HCT116 (cell line): ENCODE measurements around the gene DHH. TPM values are rescaled to one million over a fixed set of nuclear protein-coding genes. Genes with fewer than 3 reads are reported as not detected.
A peak's percentile ranks its signal among the peaks of the same experiment; 100 is the strongest.

ENCODE experiments used
- ATAC-seq: fragments of 200-7000 bp; cut with Tn5 transposase; 2 replicates; pipeline ENCODE4 v1.9.1; 2020; ENCODE audit warnings: mild to moderate bottlenecking, moderate library complexity
- BruUV-seq: library from RNA; stranded (reverse); fragments of 400-500 nt; replicated peaks from 2 replicates; lab custom pipeline; 2021; lab: Mats Ljungman, UMichigan
- CTCF ChIA-PET: fragments of 300-600 bp; sonication (Branson Sonifier 250); formaldehyde crosslinking; loops from one replicate; lab custom pipeline; 2021; ENCODE audit warnings: antibody characterized with exemption; lab: Charles Lee
- POLR2A ChIA-PET: fragments of 300-600, 350-600 bp; sonication (Branson Sonifier 250); formaldehyde crosslinking; loops from one replicate; lab custom pipeline; 2021; ENCODE audit warnings: antibody characterized with exemption; lab: Charles Lee
- RAD21 ChIA-PET, 2 experiments: fragments of 300-600 bp; sonication (Branson Sonifier 250); formaldehyde crosslinking; loops; one replicate each; lab custom pipeline; 2023; ENCODE audit warnings: low total read pairs in 2 of 2; ENCODE audit not compliant: uncharacterized antibody in 2 of 2, unreplicated experiment in 2 of 2, low non-redundant PET in 1 of 2; lab: Charles Lee
- DNase-seq: peaks from one replicate; pipeline ENCODE4 v3.0.0-alpha.2; 2010; ENCODE audit warnings: low read depth, low spot score
- H2AFZ ChIP-seq: fragments of 200-600 bp; shearing (Covaris generic), sonication (generic); 2 replicates; pipeline ENCODE4 v1.6.1; 2017; ENCODE audit warnings: low read depth, mixed run types, mixed read lengths, antibody characterized with exemption, low read length; ENCODE audit not compliant: poor library complexity, severe bottlenecking
- H3K27ac ChIP-seq: 2 replicates; pipeline ENCODE4 v1.5.1; 2012; ENCODE audit warnings: low read depth, low read length
- H3K27me3 ChIP-seq: fragments of 200-600 bp; sonication (generic); 2 replicates; pipeline ENCODE4 v1.6.1; 2016; ENCODE audit warnings: mixed run types, low read length, mixed read lengths; ENCODE audit not compliant: insufficient read depth
- H3K36me3 ChIP-seq, 2 experiments: fragments of 200-500 bp in 1 of 2; fragments of 200-600 bp in 1 of 2; sonication (Bioruptor generic) in 1 of 2; sonication (generic) in 1 of 2; 2 replicates each; pipeline versions ENCODE4 v1.5.1 to v1.6.1; 2014 to 2016; ENCODE audit warnings: low read length in 2 of 2, inconsistent platforms in 1 of 2, mixed read lengths in 1 of 2, mixed run types in 1 of 2; ENCODE audit not compliant: insufficient read depth in 2 of 2, control insufficient read depth in 1 of 2
- H3K4me1 ChIP-seq, 2 experiments: fragments of 200-600 bp in 1 of 2; sonication (generic) in 1 of 2; 2 replicates each; pipeline versions ENCODE4 v1.5.1 to v1.6.1; 2012 to 2017; ENCODE audit warnings: low read length in 2 of 2, inconsistent platforms in 1 of 2, mild to moderate bottlenecking in 1 of 2, mixed read lengths in 1 of 2, mixed run types in 1 of 2, moderate library complexity in 1 of 2; ENCODE audit not compliant: insufficient read depth in 2 of 2, control insufficient read depth in 1 of 2
- H3K4me2 ChIP-seq: fragments of 200-600 bp; sonication (generic); 2 replicates; pipeline ENCODE4 v1.6.1; 2017; ENCODE audit warnings: mixed run types, low read length, mixed read lengths
- H3K4me3 ChIP-seq, 2 experiments: fragments of 200-600 bp in 1 of 2; sonication (generic) in 1 of 2; replicated peaks in 1 of 2; 2 replicates each; pipeline ENCODE4 v1.5.1; 2011 to 2016; ENCODE audit warnings: low read length in 2 of 2, control low read depth in 1 of 2, low read depth in 1 of 2, mild to moderate bottlenecking in 1 of 2, mixed read lengths in 1 of 2, mixed run types in 1 of 2
- H3K79me2 ChIP-seq: fragments of 200-600 bp; sonication (generic); 2 replicates; pipeline ENCODE4 v1.6.1; 2017; ENCODE audit warnings: mild to moderate bottlenecking, mixed run types, low read length, moderate library complexity, mixed read lengths; ENCODE audit not compliant: insufficient read depth
- H3K9ac ChIP-seq: fragments of 200-600 bp; sonication (generic); 2 replicates; pipeline ENCODE4 v1.6.1; 2016; ENCODE audit warnings: low read length, mixed read lengths
- H3K9me2 ChIP-seq: fragments of 200-600 bp; sonication (generic), shearing (Covaris generic); 2 replicates; pipeline ENCODE4 v1.6.1; 2017; ENCODE audit warnings: mixed run types, mild to moderate bottlenecking, moderate library complexity; ENCODE audit not compliant: insufficient read depth
- H3K9me3 ChIP-seq, 2 experiments: fragments of 200-500 bp in 1 of 2; fragments of 200-600 bp in 1 of 2; sonication (Bioruptor generic) in 1 of 2; sonication (generic) in 1 of 2; 2 replicates each; pipeline ENCODE4 v1.6.1; 2014 to 2017; ENCODE audit warnings: low read length in 2 of 2, mixed read lengths in 2 of 2, inconsistent platforms in 1 of 2, low read depth in 1 of 2, mild to moderate bottlenecking in 1 of 2, mixed run types in 1 of 2, moderate library complexity in 1 of 2; ENCODE audit not compliant: control insufficient read depth in 1 of 2, insufficient read depth in 1 of 2
- H4K20me1 ChIP-seq: fragments of 200-600 bp; sonication (generic), shearing (Covaris generic); 2 replicates; pipeline ENCODE4 v1.6.1; 2017; ENCODE audit warnings: mixed run types, mild to moderate bottlenecking, moderate library complexity; ENCODE audit not compliant: insufficient read depth
- CBX3 ChIP-seq: IDR thresholded peaks from 2 replicates; pipeline ENCODE4 v1.6.1; 2012; ENCODE audit warnings: low read depth
- CTCF ChIP-seq, 3 experiments: fragments of 200-600 bp in 1 of 3; sonication (generic) in 1 of 3; IDR thresholded peaks in 2 of 3; conservative IDR thresholded peaks in 1 of 3; 2 replicates each; pipeline ENCODE4 v1.5.1; 2012 to 2017; ENCODE audit warnings: low read depth in 2 of 3, low read length in 2 of 3, antibody characterized with exemption in 1 of 3, borderline replicate concordance in 1 of 3, control low read depth in 1 of 3, mild to moderate bottlenecking in 1 of 3, mixed read lengths in 1 of 3, mixed run types in 1 of 3, moderate library complexity in 1 of 3; ENCODE audit not compliant: insufficient read depth in 1 of 3
- ELF1 ChIP-seq: IDR thresholded peaks from 2 replicates; pipeline ENCODE4 v1.6.1; 2012; ENCODE audit warnings: low read depth, borderline replicate concordance
- EZH2 ChIP-seq: fragments of 200-600 bp; sonication (generic); IDR thresholded peaks from 2 replicates; pipeline ENCODE4 v1.6.1; 2017; ENCODE audit warnings: antibody characterized with exemption, mixed run types
- EZH2phosphoT487 ChIP-seq: fragments of 200-600 bp; IDR thresholded peaks from 2 replicates; pipeline ENCODE4 v1.6.1; 2018; ENCODE audit warnings: antibody characterized with exemption, borderline replicate concordance
- FOSL1 ChIP-seq: IDR thresholded peaks from 2 replicates; pipeline ENCODE4 v1.6.1; 2012; ENCODE audit warnings: low read depth
- JUND ChIP-seq: IDR thresholded peaks from 2 replicates; pipeline ENCODE4 v1.6.1; 2012
- MAX ChIP-seq: IDR thresholded peaks from 2 replicates; pipeline ENCODE4 v1.6.1; 2012
- POLR2AphosphoS5 ChIP-seq: IDR thresholded peaks from 2 replicates; pipeline ENCODE4 v1.6.1; 2011; ENCODE audit warnings: mild to moderate bottlenecking, low read depth, low read length, moderate library complexity
- RAD21 ChIP-seq: IDR thresholded peaks from 2 replicates; pipeline ENCODE4 v1.6.1; 2012; ENCODE audit warnings: low read depth, mild to moderate bottlenecking
- SP1 ChIP-seq: IDR thresholded peaks from 2 replicates; pipeline ENCODE4 v1.6.1; 2012; ENCODE audit warnings: low read depth
- SRF ChIP-seq: IDR thresholded peaks from 2 replicates; pipeline ENCODE4 v1.6.1; 2012; ENCODE audit warnings: low read depth
- TCF7L2 ChIP-seq: IDR thresholded peaks from 2 replicates; pipeline ENCODE4 v1.7.0; 2011; ENCODE audit warnings: borderline replicate concordance, inconsistent platforms; ENCODE audit not compliant: insufficient read depth, insufficient read length; ENCODE audit errors: extremely low read depth
- YY1 ChIP-seq: IDR thresholded peaks from 2 replicates; pipeline ENCODE4 v1.6.1; 2011; ENCODE audit warnings: low read length, low read depth, moderate library complexity, mild to moderate bottlenecking; ENCODE audit not compliant: insufficient replicate concordance; ENCODE audit errors: extremely low read depth
- intact Hi-C: fragments of 100-400 bp; cut with micrococcal nuclease; formaldehyde crosslinking; loops from 2 replicates; pipeline ENCODE4 v1.10.0; 2022
- total RNA-seq: library from RNA; stranded (reverse); gene quantifications from one replicate; pipeline ENCODE4 v1.2.1, GENCODE V29; 2021; ENCODE audit not compliant: unreplicated experiment
- TF ChIP-seq, protein P1 (sequence below): IDR thresholded peaks from 2 replicates; pipeline ENCODE4 v1.6.1; 2012

DHH gene
- total RNA-seq, 1 experiment from 2014 or later: 0.22 TPM

DNA sequence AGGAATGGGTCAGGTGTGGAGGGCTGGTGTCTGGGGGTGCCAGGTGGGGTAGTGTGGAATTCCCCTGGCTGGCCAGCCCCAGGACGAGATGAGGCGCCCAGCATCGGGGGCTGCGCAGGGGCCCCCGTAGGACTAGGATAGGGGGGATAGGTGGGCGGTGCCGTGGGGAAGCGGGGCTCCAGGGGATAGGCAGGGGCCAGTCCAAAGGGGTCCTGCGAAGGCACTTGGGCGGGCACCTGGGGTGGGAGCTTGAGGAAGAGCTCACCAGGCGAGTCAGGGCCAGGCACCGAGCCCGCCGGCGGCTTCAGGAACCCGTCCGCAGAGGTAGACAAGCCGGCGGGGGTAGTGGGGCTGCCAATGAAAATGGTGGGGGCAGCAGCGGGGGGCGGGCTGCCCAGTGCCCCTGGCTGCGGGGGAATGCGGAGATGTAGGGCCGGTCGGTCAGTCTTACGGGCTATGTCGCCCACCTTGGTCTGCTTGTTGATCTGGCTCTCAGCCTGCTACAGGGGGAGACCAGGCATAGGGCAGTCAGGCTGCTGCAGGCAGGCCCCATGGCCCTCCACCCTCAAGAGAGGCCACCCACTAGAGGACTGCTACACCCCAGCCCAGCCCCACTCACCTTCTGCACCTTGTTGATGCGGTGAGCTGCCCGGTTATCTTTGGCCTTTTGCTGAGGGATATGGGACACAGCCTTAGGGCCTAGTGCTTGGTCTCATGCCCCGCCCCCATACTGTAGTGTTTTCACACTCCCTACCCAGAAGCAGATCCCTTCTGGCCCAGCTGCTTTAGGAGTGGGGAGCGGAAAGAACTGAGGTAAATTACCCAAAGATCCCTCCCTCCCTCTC is 53.3 kb downstream of the DHH start:
- no peaks in the 10 kb centered on the region for H3K4me1 ChIP-seq
- H3K9me3 ChIP-seq: no peaks in the 10 kb centered on the region
- H3K4me2 ChIP-seq: no peak overlapping the region
- H3K4me3 ChIP-seq: no peak overlapping the region
- no peak overlapping the region for H3K9ac ChIP-seq
- H4K20me1 ChIP-seq: no peaks in the 10 kb centered on the region
- peaks cover 60 to 79% of the 10 kb centered on the region in 2 experiments; a peak in 3 of 4 replicates for H3K36me3 ChIP-seq
- no peaks in the 10 kb centered on the region for H3K9me2 ChIP-seq
- TF ChIP-seq EZH2 (no peak), YY1 (no peak), FOSL1 (no peak), RAD21 (no peak), JUND (no peak), SRF (no peak), CBX3 (no peak), SP1 (no peak), ELF1 (no peak), MAX (no peak), TCF7L2 (no peak), POLR2AphosphoS5 (no peak), EZH2phosphoT487 (no peak), CTCF (IDR thresholded peaks at IDR 0.05 in 2 of 3, conservative IDR thresholded peaks at IDR 0.05 in 1 of 3; ENCODE audit: borderline replicate concordance in 1 of 3, insufficient read depth in 1 of 3, low read depth in 2 of 3, low read length in 2 of 3) (no peak)
- TF ChIP-seq, protein P1, sequence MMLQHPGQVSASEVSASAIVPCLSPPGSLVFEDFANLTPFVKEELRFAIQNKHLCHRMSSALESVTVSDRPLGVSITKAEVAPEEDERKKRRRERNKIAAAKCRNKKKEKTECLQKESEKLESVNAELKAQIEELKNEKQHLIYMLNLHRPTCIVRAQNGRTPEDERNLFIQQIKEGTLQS: no peak
- no peak overlapping the region for H2AFZ ChIP-seq
- H3K79me2 ChIP-seq: no peaks in the 10 kb centered on the region
- RAD21 ChIA-PET: no interaction called here
- POLR2A ChIA-PET: no interaction called here
- DNase-seq: no peak
- TSS peak; percentile 17 for BruUV-seq
- no peaks in the 10 kb centered on the region for H3K27me3 ChIP-seq
- intact Hi-C loops: no loop called here
- no peak for ATAC-seq
- CTCF ChIA-PET: interaction anchor here (0.6 kb wide), 1 partner anchor 39 kb away, joined by 4 read pairs; no protein-coding TSS in a partner anchor
- H3K27ac ChIP-seq: no peak overlapping the region
